Measurements from ENCODE around the gene SYNE2. TPM values are rescaled to one million over a fixed set of nuclear protein-coding genes. Genes with fewer than 3 reads are reported as not detected.

The SYNE2 gene
- total and polyA plus RNA-seq, 2 of the 8 experiments (the other 6 are each of a cell fraction or from before 2014, with no cell fraction given): 32.6 to 46.1 TPM

GRCh38 chr14:63911404-63911803, 58.6 kb downstream of the SYNE2 start:
- H3K79me1 ChIP-seq (ENCODE audit: low read depth, low read length): no peaks in the 10 kb centered on the region
- no peaks in the 10 kb centered on the region for H3K23me2 ChIP-seq (ENCODE audit: low read depth, low read length)
- no peak overlapping the region for H2BK20ac ChIP-seq (ENCODE audit: low read length)
- FAIRE-seq: no peak
- no peak overlapping the region for H4K91ac ChIP-seq (replicated peaks; ENCODE audit: insufficient read length, low read length)
- no peaks in the 10 kb centered on the region for H4K20me1 ChIP-seq (replicated peaks in 1 of 2; ENCODE audit: control insufficient read depth in 1 of 2, insufficient read depth in 2 of 2, low read length in 2 of 2)
- H3K27ac ChIP-seq (ENCODE audit: low read depth, low read length): no peak overlapping the region
- WGBS, 2 experiments (ENCODE audit: extremely low coverage in 1 of 2, insufficient coverage in 1 of 2, insufficient read length in 1 of 2, insufficient replicate concordance in 2 of 2, low coverage in 1 of 2, low lambda C conversion rate in 2 of 2, missing lambda C conversion rate in 1 of 2): 88% methylated on average over 1 of the region's 1 CpG; no CpG with 5 or more reads in 1 of the 2 experiments
- ChIA-PET POLR2A (ENCODE audit: partially characterized antibody) (interaction anchor here (1.6 to 1.9 kb wide), 2 partner anchors 10 to 20 kb away, joined by 5 to 8 read pairs; no protein-coding TSS in a partner anchor), CTCF (ENCODE audit: partially characterized antibody) (interaction anchor here (1.0 kb wide), 1 partner anchor 392 kb away, joined by 3 read pairs; no protein-coding TSS in a partner anchor)
- no peak overlapping the region for H3K4me2 ChIP-seq (ENCODE audit: insufficient read depth in 1 of 2, low read depth in 2 of 2, low read length in 2 of 2)
- no peak overlapping the region for H2BK12ac ChIP-seq (ENCODE audit: low read depth, low read length)
- DNase-seq (ENCODE audit: low read depth in 1 of 2, low spot score in 2 of 2): no peak
- H2BK15ac ChIP-seq (ENCODE audit: low read length): no peak overlapping the region
- H4K5ac ChIP-seq (ENCODE audit: insufficient read length, low read depth, low read length): no peak overlapping the region
- no peak overlapping the region for H2BK120ac ChIP-seq (replicated peaks; ENCODE audit: low read depth, low read length)
- H3K4me3 ChIP-seq (ENCODE audit: extremely low read depth in 1 of 4, insufficient read depth in 2 of 4, low read depth in 3 of 4, low read length in 4 of 4): no peak overlapping the region
- no peak overlapping the region for H4K8ac ChIP-seq (ENCODE audit: extremely low read depth, insufficient read depth, low read length)
- H3K56ac ChIP-seq (replicated peaks; ENCODE audit: insufficient read length, low read depth, low read length): no peak overlapping the region
- no peaks in the 10 kb centered on the region; a peak in 1 of 8 replicates for H3K36me3 ChIP-seq (ENCODE audit: control insufficient read depth in 2 of 4, insufficient read depth in 4 of 4, low read length in 3 of 4)
- peaks cover 0 to 4% (median under 1%) of the 10 kb centered on the region in 4 experiments; a peak in 1 of 7 replicates for H3K4me1 ChIP-seq (replicated peaks in 1 of 4; ENCODE audit: control insufficient read depth in 3 of 4, insufficient read depth in 4 of 4, low read length in 3 of 4)
- no peak overlapping the region for H3K14ac ChIP-seq (ENCODE audit: insufficient read length)
- peaks cover 0 to 10% of the 10 kb centered on the region in 2 experiments; a peak in 2 of 4 replicates for H3K79me2 ChIP-seq (ENCODE audit: control insufficient read depth in 1 of 2, insufficient read depth in 2 of 2, low read length in 2 of 2)
- no peak overlapping the region for H2AK5ac ChIP-seq (ENCODE audit: low read depth, low read length)
- H2BK5ac ChIP-seq (ENCODE audit: low read depth, low read length): no peak overlapping the region
- H3K18ac ChIP-seq (ENCODE audit: extremely low read depth, low read length): no peak overlapping the region
- H3K9ac ChIP-seq (replicated peaks in 1 of 4; ENCODE audit: extremely low read depth in 1 of 4, low read depth in 3 of 4, low read length in 3 of 4): no peak overlapping the region
- no peaks in the 10 kb centered on the region for H3K9me3 ChIP-seq (ENCODE audit: insufficient read depth in 2 of 2, low read depth in 1 of 2, low read length in 1 of 2)
- H3K27me3 ChIP-seq (replicated peaks in 1 of 4; ENCODE audit: control insufficient read depth in 3 of 4, extremely low read depth in 1 of 4, insufficient read depth in 3 of 4, low read length in 3 of 4): no peaks in the 10 kb centered on the region
- H3K23ac ChIP-seq (ENCODE audit: insufficient read length): no peak overlapping the region
- H3K4ac ChIP-seq (replicated peaks; ENCODE audit: insufficient read length, low read depth, low read length): no peak overlapping the region
- H2AFZ ChIP-seq (ENCODE audit: low read length): no peak overlapping the region
- TF ChIP-seq NANOG (IDR thresholded peaks at IDR 0.05; ENCODE audit: insufficient read depth, low read depth, low read length, poor library complexity, severe bottlenecking) (no peak), KDM1A (IDR thresholded peaks at IDR 0.05; ENCODE audit: borderline replicate concordance, low read length) (no peak), EGR1 (IDR thresholded peaks at IDR 0.05; ENCODE audit: borderline replicate concordance, low read depth, low read length) (no peak), SP2 (IDR thresholded peaks at IDR 0.05; ENCODE audit: low read length) (no peak), POLR2A (IDR thresholded peaks at IDR 0.05; ENCODE audit: control extremely low read depth in 1 of 2, low read depth in 2 of 2, low read length in 2 of 2) (no peak), ZNF274 (IDR thresholded peaks at IDR 0.05; ENCODE audit: borderline replicate concordance, extremely low read depth, low read length) (no peak), BCL11A (IDR thresholded peaks at IDR 0.05; ENCODE audit: low read depth in 2 of 2, low read length in 2 of 2) (no peak), CREB1 (IDR thresholded peaks at IDR 0.05) (no peak), YY1 (IDR thresholded peaks at IDR 0.05; ENCODE audit: low read depth, low read length) (no peak), POLR2AphosphoS5 (IDR thresholded peaks at IDR 0.05; ENCODE audit: low read depth, low read length) (no peak), NRF1 (IDR thresholded peaks at IDR 0.05; ENCODE audit: low read depth, low read length) (no peak), CHD1 (IDR thresholded peaks at IDR 0.05; ENCODE audit: low read depth, low read length) (no peak), EP300 (IDR thresholded peaks at IDR 0.05; ENCODE audit: borderline replicate concordance in 1 of 2, low read depth in 2 of 2, low read length in 2 of 2) (no peak), SAP30 (IDR thresholded peaks at IDR 0.05; ENCODE audit: insufficient read depth, insufficient replicate concordance, low read length) (no peak)
- TF ChIP-seq, protein P1, sequence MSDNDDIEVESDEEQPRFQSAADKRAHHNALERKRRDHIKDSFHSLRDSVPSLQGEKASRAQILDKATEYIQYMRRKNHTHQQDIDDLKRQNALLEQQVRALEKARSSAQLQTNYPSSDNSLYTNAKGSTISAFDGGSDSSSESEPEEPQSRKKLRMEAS (IDR thresholded peaks at IDR 0.05): no peak

Measured in H1 (cell line).